Measurements from ENCODE around the gene UQCRFS1. TPM values are rescaled to one million over a fixed set of nuclear protein-coding genes. Genes with fewer than 3 reads are reported as not detected.
A peak's percentile ranks its signal among the peaks of the same experiment; 100 is the strongest.

UQCRFS1 gene
- total and polyA plus RNA-seq, 2 donors (not counting 1 experiment from before 2014, with no cell fraction given), result 15.2 to 23.4 TPM

- ChIA-PET CTCF (no interaction called here), POLR2A (interaction anchor here (0.7 kb wide), 1 partner anchor 388 kb away, joined by 5 read pairs; no protein-coding TSS in a partner anchor)
- Histone ChIP-seq H3K9ac (ENCODE audit: low read length) (peak overlapping the region; percentile 98), H3K9me3 (ENCODE audit: control extremely low read depth in 1 of 3, control insufficient read depth in 2 of 3, insufficient read depth in 1 of 3, low read length in 2 of 3) (no peaks in the 10 kb centered on the region), H3K79me2 (ENCODE audit: control insufficient read depth, insufficient read depth, low read length) (peaks cover 35% of the 10 kb centered on the region), H3K36me3 (replicated peaks in 1 of 2; ENCODE audit: control extremely low read depth in 1 of 2, control insufficient read depth in 1 of 2, extremely low read depth in 1 of 2, insufficient read depth in 2 of 2, low read length in 1 of 2) (peaks cover 0 to 9% of the 10 kb centered on the region in 2 experiments), H3K4me2 (replicated peaks; ENCODE audit: low read depth, low read length, poor library complexity, severe bottlenecking) (peak overlapping the region; percentile 93), H3K4me1 (ENCODE audit: control insufficient read depth in 2 of 2, insufficient read depth in 2 of 2, low read length in 2 of 2) (peaks cover 15 to 17% of the 10 kb centered on the region in 2 donors), H4K20me1 (ENCODE audit: control insufficient read depth, insufficient read depth, low read length, poor library complexity, severe bottlenecking) (peaks cover 13% of the 10 kb centered on the region), H2AFZ (ENCODE audit: insufficient read depth, low read depth, low read length, poor library complexity, severe bottlenecking) (peak overlapping the region; percentile 79), H3K27ac (ENCODE audit: low read length in 2 of 2) (peak overlapping the region; percentile 62 to 92), H3K27me3 (replicated peaks in 1 of 4; ENCODE audit: control extremely low read depth in 1 of 4, control insufficient read depth in 3 of 4, insufficient read depth in 4 of 4, low read length in 3 of 4) (peaks cover 0 to 5% (median 0%) of the 10 kb centered on the region in 4 experiments), H3K4me3 (ENCODE audit: control extremely low read depth in 1 of 5, extremely low read depth in 1 of 5, insufficient read depth in 1 of 5, low read depth in 2 of 5, low read length in 4 of 5) (peak overlapping the region; percentile 68 to 98 (median 83))
- Mint-ChIP-seq H3K4me3 (peak overlapping the region; percentile 96), H3K9me3 (ENCODE audit: insufficient read depth) (no peaks in the 10 kb centered on the region), H3K4me1 (peaks cover 36% of the 10 kb centered on the region), H3K27me3 (peaks cover 11% of the 10 kb centered on the region), H3K27ac (peak overlapping the region; percentile 90)
- TF ChIP-seq, protein P1, sequence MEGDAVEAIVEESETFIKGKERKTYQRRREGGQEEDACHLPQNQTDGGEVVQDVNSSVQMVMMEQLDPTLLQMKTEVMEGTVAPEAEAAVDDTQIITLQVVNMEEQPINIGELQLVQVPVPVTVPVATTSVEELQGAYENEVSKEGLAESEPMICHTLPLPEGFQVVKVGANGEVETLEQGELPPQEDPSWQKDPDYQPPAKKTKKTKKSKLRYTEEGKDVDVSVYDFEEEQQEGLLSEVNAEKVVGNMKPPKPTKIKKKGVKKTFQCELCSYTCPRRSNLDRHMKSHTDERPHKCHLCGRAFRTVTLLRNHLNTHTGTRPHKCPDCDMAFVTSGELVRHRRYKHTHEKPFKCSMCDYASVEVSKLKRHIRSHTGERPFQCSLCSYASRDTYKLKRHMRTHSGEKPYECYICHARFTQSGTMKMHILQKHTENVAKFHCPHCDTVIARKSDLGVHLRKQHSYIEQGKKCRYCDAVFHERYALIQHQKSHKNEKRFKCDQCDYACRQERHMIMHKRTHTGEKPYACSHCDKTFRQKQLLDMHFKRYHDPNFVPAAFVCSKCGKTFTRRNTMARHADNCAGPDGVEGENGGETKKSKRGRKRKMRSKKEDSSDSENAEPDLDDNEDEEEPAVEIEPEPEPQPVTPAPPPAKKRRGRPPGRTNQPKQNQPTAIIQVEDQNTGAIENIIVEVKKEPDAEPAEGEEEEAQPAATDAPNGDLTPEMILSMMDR (IDR thresholded peaks at IDR 0.05), result no peak
- no peak for TF ChIP-seq EZH2 (IDR thresholded peaks at IDR 0.05; ENCODE audit: borderline replicate concordance, insufficient read depth, low read depth, low read length, poor library complexity, severe bottlenecking)
- 0% methylated on average over 4 of the region's 7 CpGs for WGBS (ENCODE audit: insufficient coverage)
- DNase-seq (no peak), ATAC-seq (ENCODE audit: low read depth) (no peak)
- intact Hi-C loops (cut with micrococcal nuclease), result loop anchor here (2.0 to 5.0 kb wide), 2 partner anchors 395 to 632 kb away; partner anchors contain the start of gene POP4
Measured at GRCh38 chr19:29212356-29212647, 649 bp downstream of the UQCRFS1 start.

DNA sequence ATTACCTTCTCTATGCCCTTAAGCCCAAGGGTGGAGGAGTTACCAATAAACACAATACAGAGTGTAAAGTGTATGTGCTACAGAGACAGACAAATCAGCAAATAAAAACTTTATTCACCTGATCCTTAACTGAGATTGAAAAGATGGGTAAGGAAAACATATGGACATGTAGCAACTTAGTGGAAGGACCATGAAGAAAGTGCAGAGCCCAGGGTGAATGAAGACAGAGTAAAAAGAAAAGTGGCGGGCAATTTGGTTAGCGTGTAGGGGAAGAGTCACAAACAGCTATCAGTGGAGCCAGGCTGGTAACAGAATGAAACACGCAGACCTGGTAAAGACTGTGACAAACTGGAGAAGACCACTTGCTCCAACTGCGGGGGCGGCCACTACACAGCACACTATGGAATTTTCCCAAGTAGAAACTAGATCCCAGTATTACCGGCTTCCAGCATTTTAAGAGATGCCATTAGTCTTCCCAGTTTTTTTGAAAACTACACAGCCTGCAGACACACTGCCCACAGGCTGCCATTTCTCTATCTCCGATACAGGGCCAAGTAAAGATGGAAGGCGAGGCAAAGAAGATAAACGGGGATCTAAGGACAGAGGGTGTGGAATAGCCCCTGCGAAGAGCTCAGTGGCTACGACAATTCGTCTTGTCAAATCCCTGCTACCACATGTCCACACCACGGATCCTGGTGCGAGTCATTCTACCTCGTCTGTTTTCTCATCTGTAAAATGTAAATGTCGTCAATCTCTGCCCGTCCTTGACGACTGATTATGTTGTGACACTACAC, 1.2 kb downstream of the UQCRFS1 start:
- no peak for TF ChIP-seq EZH2 (IDR thresholded peaks at IDR 0.05; ENCODE audit: borderline replicate concordance, insufficient read depth, low read depth, low read length, poor library complexity, severe bottlenecking)
- TF ChIP-seq, protein P1 (IDR thresholded peaks at IDR 0.05), result no peak
- ATAC-seq (ENCODE audit: low read depth) (no peak), DNase-seq (no peak)
- Histone ChIP-seq H3K27ac (ENCODE audit: low read length in 2 of 2) (peak overlapping the region in 1 of 2 donors; percentile 92), H3K4me2 (replicated peaks; ENCODE audit: low read depth, low read length, poor library complexity, severe bottlenecking) (peak overlapping the region; percentile 93), H4K20me1 (ENCODE audit: control insufficient read depth, insufficient read depth, low read length, poor library complexity, severe bottlenecking) (peaks cover 13% of the 10 kb centered on the region), H3K9ac (ENCODE audit: low read length) (peak overlapping the region; percentile 98), H2AFZ (ENCODE audit: insufficient read depth, low read depth, low read length, poor library complexity, severe bottlenecking) (peak overlapping the region; percentile 79), H3K36me3 (replicated peaks in 1 of 2; ENCODE audit: control extremely low read depth in 1 of 2, control insufficient read depth in 1 of 2, extremely low read depth in 1 of 2, insufficient read depth in 2 of 2, low read length in 1 of 2) (peaks cover 0 to 12% of the 10 kb centered on the region in 2 experiments), H3K9me3 (ENCODE audit: control extremely low read depth in 1 of 3, control insufficient read depth in 2 of 3, insufficient read depth in 1 of 3, low read length in 2 of 3) (no peaks in the 10 kb centered on the region), H3K4me1 (ENCODE audit: control insufficient read depth in 2 of 2, insufficient read depth in 2 of 2, low read length in 2 of 2) (peaks cover 15 to 17% of the 10 kb centered on the region in 2 donors), H3K79me2 (ENCODE audit: control insufficient read depth, insufficient read depth, low read length) (peaks cover 37% of the 10 kb centered on the region), H3K4me3 (ENCODE audit: control extremely low read depth in 1 of 5, extremely low read depth in 1 of 5, insufficient read depth in 1 of 5, low read depth in 2 of 5, low read length in 4 of 5) (peak overlapping the region; percentile 68 to 98 (median 83)), H3K27me3 (replicated peaks in 1 of 4; ENCODE audit: control extremely low read depth in 1 of 4, control insufficient read depth in 3 of 4, insufficient read depth in 4 of 4, low read length in 3 of 4) (peaks cover 0 to 3% (median 0%) of the 10 kb centered on the region in 4 experiments)
- POLR2A ChIA-PET, result interaction anchor here (0.5 to 0.7 kb wide), 2 partner anchors 65 to 388 kb away, joined by 5 to 6 read pairs; no protein-coding TSS in a partner anchor
- Mint-ChIP-seq H3K27ac (peak overlapping the region; percentile 90), H3K9me3 (ENCODE audit: insufficient read depth) (no peaks in the 10 kb centered on the region), H3K4me1 (peaks cover 36% of the 10 kb centered on the region), H3K4me3 (peak overlapping the region; percentile 96), H3K27me3 (peaks cover 9% of the 10 kb centered on the region)
- WGBS (ENCODE audit: insufficient coverage), result 44% methylated on average over 16 of the region's 18 CpGs
- intact Hi-C loops (cut with micrococcal nuclease), result loop anchor here (2.0 to 5.0 kb wide), 2 partner anchors 396 to 633 kb away; partner anchors contain the start of gene POP4
- CTCF ChIA-PET, result no interaction called here

Measured in B cell (primary cell).